MM.1S (cell line): Measurements from ENCODE around the gene MBL2.

Source experiments
- DNase-seq: peaks from one replicate; pipeline ENCODE4 v3.0.0-alpha.2; 2015
- H2AFZ ChIP-seq: fragments of 300-600 bp; sonication (generic); 2 replicates; pipeline ENCODE4 v1.6.0; 2016; ENCODE audit warnings: antibody characterized with exemption, low read length
- H3F3A ChIP-seq: fragments of 300-600 bp; sonication (generic); 2 replicates; pipeline ENCODE4 v1.6.1; 2016; ENCODE audit warnings: mild to moderate bottlenecking, antibody characterized with exemption, low read length, moderate library complexity, mixed read lengths; ENCODE audit not compliant: insufficient read depth
- H3K27ac ChIP-seq: fragments of 300-600 bp; sonication (generic); 2 replicates; pipeline ENCODE4 v1.5.1; 2016; ENCODE audit warnings: mild to moderate bottlenecking, low read length
- H3K27me3 ChIP-seq: fragments of 300-600 bp; sonication (generic); replicated peaks from 2 replicates; pipeline ENCODE4 v1.6.0; 2016; ENCODE audit warnings: low read length; ENCODE audit not compliant: insufficient read depth
- H3K36me3 ChIP-seq: fragments of 300-600 bp; sonication (generic); replicated peaks from 2 replicates; pipeline ENCODE4 v1.6.1; 2016; ENCODE audit warnings: mild to moderate bottlenecking, low read length, mixed read lengths; ENCODE audit not compliant: insufficient read depth
- H3K4me1 ChIP-seq: fragments of 300-600 bp; sonication (generic); 2 replicates; pipeline ENCODE4 v1.6.1; 2016; ENCODE audit warnings: low read length, mixed read lengths
- H3K4me2 ChIP-seq: fragments of 300-600 bp; sonication (generic); 2 replicates; pipeline ENCODE4 v1.6.0; 2016; ENCODE audit warnings: low read depth, low read length
- H3K4me3 ChIP-seq: fragments of 300-600 bp; sonication (generic); 2 replicates; pipeline ENCODE4 v1.5.1; 2016; ENCODE audit warnings: low read length, mixed read lengths
- H3K79me2 ChIP-seq: fragments of 300-600 bp; sonication (generic); 2 replicates; pipeline ENCODE4 v1.6.1; 2016; ENCODE audit warnings: mixed run types, low read length, mixed read lengths
- H3K9ac ChIP-seq: fragments of 300-600 bp; sonication (generic); 2 replicates; pipeline ENCODE4 v1.6.1; 2016; ENCODE audit warnings: low read length, mixed read lengths
- H3K9me2 ChIP-seq: fragments of 300-600 bp; sonication (generic); replicated peaks from 2 replicates; pipeline ENCODE4 v1.6.1; 2016; ENCODE audit warnings: mild to moderate bottlenecking, low read length, mixed read lengths; ENCODE audit not compliant: insufficient read depth
- H3K9me3 ChIP-seq: fragments of 300-600 bp; sonication (generic); replicated peaks from 2 replicates; pipeline ENCODE4 v1.6.1; 2016; ENCODE audit warnings: mild to moderate bottlenecking, low read length, mixed read lengths; ENCODE audit not compliant: insufficient read depth
- H4K20me1 ChIP-seq: fragments of 300-600 bp; sonication (generic); 2 replicates; pipeline ENCODE4 v1.6.1; 2016; ENCODE audit warnings: mild to moderate bottlenecking, low read length, moderate library complexity, mixed read lengths; ENCODE audit not compliant: insufficient read depth
- CTCF ChIP-seq: fragments of 300-600 bp; sonication (generic); IDR thresholded peaks from 2 replicates; pipeline ENCODE4 v1.5.1; 2016; ENCODE audit warnings: antibody characterized with exemption, low read length, mixed read lengths
- EZH2 ChIP-seq: fragments of 300-600 bp; sonication (generic); optimal IDR thresholded peaks from 2 replicates; pipeline ENCODE3; 2017; ENCODE audit warnings: low read depth, mild to moderate bottlenecking, antibody characterized with exemption, low read length, mixed read lengths
- EZH2phosphoT487 ChIP-seq: fragments of 300-600 bp; sonication (generic); IDR thresholded peaks from 2 replicates; pipeline ENCODE4 v1.6.1; 2018; ENCODE audit warnings: antibody characterized with exemption, low read length

MBL2 gene

GRCh38 chr10:52775132-52775647 is 2.6 kb upstream of the MBL2 start:
- no peak for TF ChIP-seq EZH2
- TF ChIP-seq CTCF = no peak
- no peak for TF ChIP-seq EZH2phosphoT487
- no peaks in the 10 kb centered on the region for H3K36me3 ChIP-seq
- H3K4me3 ChIP-seq = no peak overlapping the region
- H3K4me2 ChIP-seq = no peak overlapping the region
- DNase-seq = no peak
- H3K27me3 ChIP-seq = no peaks in the 10 kb centered on the region
- H4K20me1 ChIP-seq = no peaks in the 10 kb centered on the region
- no peak overlapping the region for H3K27ac ChIP-seq
- H2AFZ ChIP-seq = no peak overlapping the region
- no peaks in the 10 kb centered on the region for H3K9me3 ChIP-seq
- no peaks in the 10 kb centered on the region for H3K9me2 ChIP-seq
- no peak overlapping the region for H3K9ac ChIP-seq
- H3F3A ChIP-seq = no peaks in the 10 kb centered on the region
- peaks cover 5% of the 10 kb centered on the region; the same call in 1 of the 2 replicates for H3K4me1 ChIP-seq
- H3K79me2 ChIP-seq = no peaks in the 10 kb centered on the region

- no peaks in the 10 kb centered on the region for H3F3A ChIP-seq
- H3K36me3 ChIP-seq = no peaks in the 10 kb centered on the region
- no peak for DNase-seq
- no peaks in the 10 kb centered on the region for H4K20me1 ChIP-seq
- no peaks in the 10 kb centered on the region for H3K9me3 ChIP-seq
- no peaks in the 10 kb centered on the region for H3K79me2 ChIP-seq
- H2AFZ ChIP-seq = no peak overlapping the region
- H3K4me3 ChIP-seq = no peak overlapping the region
- no peaks in the 10 kb centered on the region for H3K9me2 ChIP-seq
- no peaks in the 10 kb centered on the region for H3K27me3 ChIP-seq
- H3K4me1 ChIP-seq = peaks cover 5% of the 10 kb centered on the region; the same call in 1 of the 2 replicates
- no peak overlapping the region for H3K9ac ChIP-seq
- no peak overlapping the region for H3K4me2 ChIP-seq
- no peak for TF ChIP-seq EZH2phosphoT487
- no peak for TF ChIP-seq EZH2
- TF ChIP-seq CTCF = no peak
- no peak overlapping the region for H3K27ac ChIP-seq
These were observed 2.1 kb upstream of the MBL2 start for GRCh38 chr10:52774600-52775106.

- Histone ChIP-seq H3F3A (no peaks in the 10 kb centered on the region), H3K9ac (no peak overlapping the region), H2AFZ (no peak overlapping the region), H3K36me3 (no peaks in the 10 kb centered on the region), H3K9me3 (no peaks in the 10 kb centered on the region), H3K27me3 (no peaks in the 10 kb centered on the region), H3K4me2 (no peak overlapping the region), H3K27ac (no peak overlapping the region), H3K4me3 (no peak overlapping the region), H4K20me1 (no peaks in the 10 kb centered on the region), H3K79me2 (no peaks in the 10 kb centered on the region), H3K9me2 (no peaks in the 10 kb centered on the region), H3K4me1 (peaks cover 5% of the 10 kb centered on the region; the same call in 1 of the 2 replicates)
- TF ChIP-seq EZH2 (no peak), EZH2phosphoT487 (no peak), CTCF (no peak)
- no peak for DNase-seq
These were observed 1.6 kb upstream of the MBL2 start for GRCh38 chr10:52774182-52774581.
